Immature natural killer cell (primary cell): Measurements from ENCODE around the gene TSHZ2. TPM values are rescaled to one million over a fixed set of nuclear protein-coding genes. Genes with fewer than 3 reads are reported as not detected.

ENCODE experiments used
- DNase-seq, 3 donors: peaks; one replicate each; pipeline ENCODE4 v3.0.0; 2022; ENCODE audit warnings: mixed read lengths in 1 of 3
- H3K27ac Mint-ChIP-seq, 6 donors: one replicate each; pipeline ENCODE4 v1.8.0; 2020; ENCODE audit warnings: mixed read lengths in 6 of 6, mild to moderate bottlenecking in 5 of 6, inconsistent platforms in 4 of 6, moderate library complexity in 3 of 6
- H3K27me3 Mint-ChIP-seq, 3 donors: one replicate each; pipeline ENCODE4 v1.8.0; 2020 to 2021; ENCODE audit warnings: low read depth in 3 of 3, mild to moderate bottlenecking in 3 of 3, mixed read lengths in 3 of 3, moderate library complexity in 3 of 3, inconsistent platforms in 1 of 3
- H3K36me3 Mint-ChIP-seq, 3 donors: one replicate each; pipeline ENCODE4 v1.8.0; 2020; ENCODE audit warnings: mixed read lengths in 3 of 3, inconsistent platforms in 2 of 3, mild to moderate bottlenecking in 2 of 3
- H3K4me1 Mint-ChIP-seq, 2 donors: one replicate each; pipeline ENCODE4 v1.8.0; 2020; ENCODE audit warnings: inconsistent platforms in 2 of 2, mild to moderate bottlenecking in 2 of 2, mixed read lengths in 2 of 2, moderate library complexity in 1 of 2
- H3K4me3 Mint-ChIP-seq, 5 donors: one replicate each; pipeline ENCODE4 v1.8.0; 2020; ENCODE audit warnings: mild to moderate bottlenecking in 5 of 5, mixed read lengths in 5 of 5, inconsistent platforms in 3 of 5, moderate library complexity in 3 of 5
- H3K9me3 Mint-ChIP-seq, 6 donors: one replicate each; pipeline ENCODE4 v1.8.0; 2020; ENCODE audit warnings: mild to moderate bottlenecking in 6 of 6, mixed read lengths in 6 of 6, inconsistent platforms in 4 of 6, moderate library complexity in 3 of 6
- polyA plus RNA-seq, 3 donors: library from polyadenylated mRNA; unstranded; fragments of 300-500 nt; fragmentation: Illumina TruSeq; gene quantifications; one replicate each; pipeline ENCODE4 v1.2.3, GENCODE V29; 2021

Gene TSHZ2
- polyA plus RNA-seq, 3 donors from 2014 or later = not detected

- Mint-ChIP-seq H3K36me3 (no peaks in the 10 kb centered on the region), H3K27ac (no peak overlapping the region), H3K4me1 (no peaks in the 10 kb centered on the region), H3K27me3 (peaks cover 5 to 10% (median 9%) of the 10 kb centered on the region in 3 donors), H3K9me3 (no peaks in the 10 kb centered on the region), H3K4me3 (no peak overlapping the region)
- no peak for DNase-seq
These were observed 61.0 kb downstream of the TSHZ2 start for GRCh38 chr20:53033176-53033575.

GRCh38 chr20:53034899-53035298 is 62.7 kb downstream of the TSHZ2 start:
- no peaks in the 10 kb centered on the region for H3K4me1 Mint-ChIP-seq
- no peaks in the 10 kb centered on the region for H3K36me3 Mint-ChIP-seq
- peaks cover 2 to 11% (median 4%) of the 10 kb centered on the region in 3 donors for H3K27me3 Mint-ChIP-seq
- no peak overlapping the region for H3K4me3 Mint-ChIP-seq
- H3K9me3 Mint-ChIP-seq = no peaks in the 10 kb centered on the region
- no peak overlapping the region for H3K27ac Mint-ChIP-seq
- no peak for DNase-seq

- Mint-ChIP-seq H3K27me3 (peaks cover 0 to 14% (median 2%) of the 10 kb centered on the region in 3 donors), H3K36me3 (no peaks in the 10 kb centered on the region)
These were observed 64.8 kb downstream of the TSHZ2 start for GRCh38 chr20:53036992-53037391.

GRCh38 chr20:53037621-53038020 is 65.5 kb downstream of the TSHZ2 start:
- Mint-ChIP-seq H3K27ac (no peak overlapping the region), H3K36me3 (no peaks in the 10 kb centered on the region), H3K4me3 (no peak overlapping the region), H3K9me3 (no peaks in the 10 kb centered on the region), H3K4me1 (no peaks in the 10 kb centered on the region), H3K27me3 (peaks cover 0 to 14% (median 2%) of the 10 kb centered on the region in 3 donors)
- DNase-seq = no peak

More at GRCh38 chr20:53036992-53037391, 64.8 kb downstream of the TSHZ2 start:
- Mint-ChIP-seq H3K4me1 (no peaks in the 10 kb centered on the region), H3K9me3 (no peaks in the 10 kb centered on the region), H3K27ac (no peak overlapping the region), H3K4me3 (no peak overlapping the region)
- no peak for DNase-seq

GRCh38 chr20:53038299-53038698 is 66.1 kb downstream of the TSHZ2 start:
- Mint-ChIP-seq H3K36me3 (no peaks in the 10 kb centered on the region), H3K27ac (no peak overlapping the region), H3K4me3 (no peak overlapping the region), H3K27me3 (peaks cover 0 to 14% (median 2%) of the 10 kb centered on the region in 3 donors), H3K9me3 (no peaks in the 10 kb centered on the region), H3K4me1 (no peaks in the 10 kb centered on the region)
- DNase-seq = no peak

GRCh38 chr20:53040693-53041589 is 68.8 kb downstream of the TSHZ2 start:
- Mint-ChIP-seq H3K36me3 (no peaks in the 10 kb centered on the region), H3K4me3 (no peak overlapping the region)

GRCh38 chr20:53042521-53042920 is 70.4 kb downstream of the TSHZ2 start:
- H3K4me3 Mint-ChIP-seq = no peak overlapping the region
- H3K9me3 Mint-ChIP-seq = no peaks in the 10 kb centered on the region
- no peaks in the 10 kb centered on the region for H3K4me1 Mint-ChIP-seq
- H3K36me3 Mint-ChIP-seq = no peaks in the 10 kb centered on the region
- no peak overlapping the region for H3K27ac Mint-ChIP-seq
- DNase-seq = no peak
- peaks cover 2 to 7% (median 3%) of the 10 kb centered on the region in 3 donors for H3K27me3 Mint-ChIP-seq

More at GRCh38 chr20:53040693-53041589, 68.8 kb downstream of the TSHZ2 start:
- Mint-ChIP-seq H3K27ac (no peak overlapping the region), H3K9me3 (no peaks in the 10 kb centered on the region), H3K27me3 (peaks cover 2 to 7% (median 2%) of the 10 kb centered on the region in 3 donors), H3K4me1 (no peaks in the 10 kb centered on the region)
- no peak for DNase-seq

- no peaks in the 10 kb centered on the region for H3K9me3 Mint-ChIP-seq
- no peak for DNase-seq
- peaks cover 0 to 5% (median 3%) of the 10 kb centered on the region in 3 donors for H3K27me3 Mint-ChIP-seq
- H3K27ac Mint-ChIP-seq = no peak overlapping the region
- H3K4me1 Mint-ChIP-seq = no peaks in the 10 kb centered on the region
- no peak overlapping the region for H3K4me3 Mint-ChIP-seq
- no peaks in the 10 kb centered on the region for H3K36me3 Mint-ChIP-seq
These were observed 72.1 kb downstream of the TSHZ2 start for GRCh38 chr20:53044296-53044695.

- Mint-ChIP-seq H3K27ac (no peak overlapping the region), H3K4me1 (no peaks in the 10 kb centered on the region)
These were observed 73.8 kb downstream of the TSHZ2 start for GRCh38 chr20:53045941-53046340.

GRCh38 chr20:53047203-53047602 is 75.0 kb downstream of the TSHZ2 start:
- Mint-ChIP-seq H3K9me3 (no peaks in the 10 kb centered on the region), H3K4me3 (no peak overlapping the region), H3K27ac (no peak overlapping the region), H3K27me3 (peaks cover 0 to 3% (median 2%) of the 10 kb centered on the region in 3 donors), H3K4me1 (no peaks in the 10 kb centered on the region), H3K36me3 (no peaks in the 10 kb centered on the region)
- DNase-seq = no peak

More at GRCh38 chr20:53045941-53046340, 73.8 kb downstream of the TSHZ2 start:
- peaks cover 0 to 5% (median 3%) of the 10 kb centered on the region in 3 donors for H3K27me3 Mint-ChIP-seq
- H3K9me3 Mint-ChIP-seq = no peaks in the 10 kb centered on the region
- H3K4me3 Mint-ChIP-seq = no peak overlapping the region
- no peaks in the 10 kb centered on the region for H3K36me3 Mint-ChIP-seq
- DNase-seq = no peak

- Mint-ChIP-seq H3K36me3 (no peaks in the 10 kb centered on the region), H3K27me3 (peaks cover 0 to 4% (median 3%) of the 10 kb centered on the region in 3 donors), H3K9me3 (no peaks in the 10 kb centered on the region), H3K4me3 (no peak overlapping the region), H3K27ac (no peak overlapping the region), H3K4me1 (no peaks in the 10 kb centered on the region)
- no peak for DNase-seq
These were observed 76.2 kb downstream of the TSHZ2 start for GRCh38 chr20:53048387-53048786.

- Mint-ChIP-seq H3K4me1 (no peaks in the 10 kb centered on the region), H3K27me3 (peaks cover 0 to 3% (median 2%) of the 10 kb centered on the region in 3 donors), H3K4me3 (no peak overlapping the region), H3K9me3 (no peaks in the 10 kb centered on the region), H3K27ac (no peak overlapping the region), H3K36me3 (no peaks in the 10 kb centered on the region)
- no peak for DNase-seq
These were observed 78.2 kb downstream of the TSHZ2 start for GRCh38 chr20:53050338-53050737.

GRCh38 chr20:53052380-53052779 is 80.2 kb downstream of the TSHZ2 start:
- H3K27me3 Mint-ChIP-seq = peaks cover 0 to 2% (median 0%) of the 10 kb centered on the region in 3 donors

GRCh38 chr20:53053595-53053994 is 81.4 kb downstream of the TSHZ2 start:
- no peaks in the 10 kb centered on the region for H3K4me1 Mint-ChIP-seq
- H3K27me3 Mint-ChIP-seq = peaks cover 0 to 4% (median 2%) of the 10 kb centered on the region in 3 donors
- no peak overlapping the region for H3K27ac Mint-ChIP-seq
- H3K9me3 Mint-ChIP-seq = peaks cover 0 to 3% (median 0%) of the 10 kb centered on the region in 6 donors
- H3K36me3 Mint-ChIP-seq = no peaks in the 10 kb centered on the region
- no peak overlapping the region for H3K4me3 Mint-ChIP-seq
- no peak for DNase-seq

More at GRCh38 chr20:53052380-53052779, 80.2 kb downstream of the TSHZ2 start:
- H3K36me3 Mint-ChIP-seq = no peaks in the 10 kb centered on the region
- H3K4me1 Mint-ChIP-seq = no peaks in the 10 kb centered on the region
- peaks cover 0 to 3% (median 0%) of the 10 kb centered on the region in 6 donors for H3K9me3 Mint-ChIP-seq
- DNase-seq = no peak
- H3K27ac Mint-ChIP-seq = no peak overlapping the region
- H3K4me3 Mint-ChIP-seq = no peak overlapping the region
